NCI-H1417 treated with DMSO at 0.1 percent for 48 hours (cell line): Measurements from ENCODE around the gene RBMY1A1.
"Not testable (repeated sequence)": the region's sequence is repeated elsewhere in the genome, so short reads cannot be mapped to it uniquely, and the experiment has no call there.

ENCODE experiments used
- DNase-seq: peaks from one replicate; lab custom pipeline; 2025; lab: John Stamatoyannopoulos, UW

Gene RBMY1A1

GRCh38 chrY:21534579-21534978 is at the start of gene RBMY1A1:
Gene RBMY1A1 (plus strand): TSS chrY:21534879. CDS start chrY:21536892, 2,013 bp downstream.
- DNase-seq = not testable (repeated sequence)

- DNase-seq = not testable (repeated sequence)
Measured at GRCh38 chrY:21511038-21511437, 23.6 kb upstream of the RBMY1A1 start, which contains the start of gene RBMY1B. Gene RBMY1B (plus strand): TSS chrY:21511338. CDS start chrY:21513351, 2,013 bp downstream.

- DNase-seq = not testable (repeated sequence)
Measured at GRCh38 chrY:21559316-21559984, 24.8 kb downstream of the RBMY1A1 start.

GRCh38 chrY:21585449-21585848 is 50.8 kb downstream of the RBMY1A1 start:
- no peak for DNase-seq

GRCh38 chrY:21586454-21586853 is 51.8 kb downstream of the RBMY1A1 start:
- not testable (repeated sequence) for DNase-seq

- no peak for DNase-seq
Measured at GRCh38 chrY:21592059-21592458, 57.4 kb downstream of the RBMY1A1 start.

- not testable (repeated sequence) for DNase-seq
Measured at GRCh38 chrY:21596287-21596686, 61.6 kb downstream of the RBMY1A1 start.
